Measurements from ENCODE around the gene ATP6V0D1.

GRCh38 chr16:67528222-67528869 lies 47.4 kb upstream of the ATP6V0D1 start, which contains the start of gene RIPOR1:
- TF ChIP-seq CTCF (tag by site-specific recombination; IDR thresholded peaks at IDR 0.05) (no peak), ZNF274 (IDR thresholded peaks at IDR 0.05; ENCODE audit: low read length) (no peak), ZNF274 (tag by site-specific recombination; IDR thresholded peaks at IDR 0.05; ENCODE audit: borderline replicate concordance) (no peak), ZNF658 (tag by site-specific recombination; IDR thresholded peaks at IDR 0.05) (no peak), ZNF768 (tag by site-specific recombination; IDR thresholded peaks at IDR 0.05) (no peak), HOXA7 (CRISPR knock-in tag; IDR thresholded peaks at IDR 0.05; ENCODE audit: borderline replicate concordance) (no peak), ZNF585B (tag by site-specific recombination; IDR thresholded peaks at IDR 0.05) (no peak), ZNF184 (tag by site-specific recombination; IDR thresholded peaks at IDR 0.05) (no peak), REST (tag by site-specific recombination; IDR thresholded peaks at IDR 0.05) (no peak), ZBTB44 (tag by site-specific recombination; IDR thresholded peaks at IDR 0.05) (no peak), ZNF560 (tag by site-specific recombination; IDR thresholded peaks at IDR 0.05; ENCODE audit: borderline replicate concordance) (no peak)
